Adipose tissue (tissue), 3 donors: ENCODE measurements around the gene SWSAP1. TPM values are rescaled to one million over a fixed set of nuclear protein-coding genes. Genes with fewer than 3 reads are reported as not detected.
"Not testable (repeated sequence)": the region's sequence is repeated elsewhere in the genome, so short reads cannot be mapped to it uniquely, and the experiment has no call there.

Source experiments
- H3K27ac ChIP-seq: one replicate; pipeline ENCODE4 v1.5.1; 2013; ENCODE audit warnings: low read depth, low read length
- WGBS, 3 donors: extraction: QIAGEN DNeasy Blood & Tissue Kit; methylation state at CpG; one replicate each; pipeline ENCODE4 v1.1.7; 2013; 5-methylcytosine and 5-hydroxymethylcytosine counted together
- polyA plus RNA-seq, 3 donors: library from polyadenylated mRNA; stranded (reverse); fragments of 200-250 nt; gene quantifications; one replicate each; pipeline ENCODE4 v1.2.3, GENCODE V29; 2013
- donor health status: healthy with polysubstance abuse.
- donor health status: Bipolar disorder and iron deficiency.
- donor health status: healthy.

Gene SWSAP1
- polyA plus RNA-seq, 3 donors, result 1.4 to 2.4 (median 2.1) TPM

DNA sequence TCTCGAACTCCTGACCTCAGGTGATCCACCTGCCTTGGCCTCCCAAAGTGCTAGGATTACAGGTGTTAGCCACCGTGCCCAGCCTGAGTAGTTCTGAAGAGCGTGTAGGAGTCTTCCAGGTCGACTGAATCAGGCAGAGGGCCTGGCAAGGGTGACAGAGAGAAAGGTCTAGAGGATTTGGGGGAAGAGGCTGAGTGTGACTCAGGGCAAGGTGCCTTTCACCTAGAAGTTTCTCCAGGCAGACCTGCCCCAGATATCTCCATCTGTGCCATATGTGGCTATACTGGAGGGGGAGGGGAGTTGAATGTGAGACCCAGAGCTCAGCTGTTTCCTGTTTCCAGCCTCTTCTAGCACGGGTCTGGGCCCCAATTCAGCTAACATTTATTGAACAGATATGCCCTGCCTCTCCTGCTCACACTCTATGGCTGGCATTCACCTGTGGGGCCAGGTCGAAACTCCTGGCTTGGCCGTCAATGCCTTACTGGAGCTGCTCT lies 26.9 kb upstream of the SWSAP1 start:
- H3K27ac ChIP-seq, result no peak overlapping the region
- 76 to 81% (median 78%) methylated on average over 7 of the region's 7 CpGs for WGBS, 3 donors

DNA sequence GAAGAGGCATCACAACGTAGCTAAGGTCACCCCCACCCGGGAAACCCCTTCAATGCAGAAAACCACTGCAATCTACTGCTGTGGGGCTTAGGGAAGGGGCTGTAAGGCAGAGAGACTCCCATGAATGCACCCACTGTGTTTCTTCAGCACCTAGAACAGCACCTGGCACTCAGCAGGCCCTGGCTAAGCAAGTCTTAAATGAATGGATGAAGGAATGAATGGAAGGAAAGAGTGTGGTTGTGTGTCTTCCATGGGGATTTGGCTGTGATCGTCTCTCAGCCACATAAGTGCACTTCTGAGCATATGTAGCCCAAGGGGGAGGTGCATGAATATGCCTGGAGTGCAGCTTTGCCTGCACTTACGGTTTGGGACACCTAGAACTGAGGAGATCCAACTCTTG lies 25.3 kb upstream of the SWSAP1 start:
- WGBS, 3 donors, result 92 to 97% (median 94%) methylated on average over 4 of the region's 4 CpGs
- no peak overlapping the region for H3K27ac ChIP-seq

DNA sequence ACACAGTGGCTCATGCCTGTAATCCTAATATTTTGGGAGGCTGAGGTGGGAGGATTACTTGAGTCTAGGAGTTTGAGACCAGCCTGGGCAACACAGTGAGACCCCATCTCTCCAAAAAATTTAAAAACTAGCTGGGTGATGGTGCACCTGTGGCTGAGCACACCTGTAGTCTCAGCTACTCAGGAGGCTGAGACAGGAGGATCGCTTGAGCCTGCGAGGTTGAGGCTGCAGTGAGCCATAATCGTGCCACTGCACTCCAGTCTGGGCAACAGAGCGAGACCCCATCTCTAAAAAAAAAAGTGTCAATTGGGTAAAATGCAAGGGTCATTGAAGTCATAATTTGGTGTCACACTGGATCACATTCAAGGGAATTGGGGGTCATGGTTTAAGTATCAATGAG lies 20.4 kb upstream of the SWSAP1 start:
- WGBS, 3 donors, result 94 to 96% (median 96%) methylated on average over 4 of the region's 4 CpGs
- not testable (repeated sequence) for H3K27ac ChIP-seq

DNA sequence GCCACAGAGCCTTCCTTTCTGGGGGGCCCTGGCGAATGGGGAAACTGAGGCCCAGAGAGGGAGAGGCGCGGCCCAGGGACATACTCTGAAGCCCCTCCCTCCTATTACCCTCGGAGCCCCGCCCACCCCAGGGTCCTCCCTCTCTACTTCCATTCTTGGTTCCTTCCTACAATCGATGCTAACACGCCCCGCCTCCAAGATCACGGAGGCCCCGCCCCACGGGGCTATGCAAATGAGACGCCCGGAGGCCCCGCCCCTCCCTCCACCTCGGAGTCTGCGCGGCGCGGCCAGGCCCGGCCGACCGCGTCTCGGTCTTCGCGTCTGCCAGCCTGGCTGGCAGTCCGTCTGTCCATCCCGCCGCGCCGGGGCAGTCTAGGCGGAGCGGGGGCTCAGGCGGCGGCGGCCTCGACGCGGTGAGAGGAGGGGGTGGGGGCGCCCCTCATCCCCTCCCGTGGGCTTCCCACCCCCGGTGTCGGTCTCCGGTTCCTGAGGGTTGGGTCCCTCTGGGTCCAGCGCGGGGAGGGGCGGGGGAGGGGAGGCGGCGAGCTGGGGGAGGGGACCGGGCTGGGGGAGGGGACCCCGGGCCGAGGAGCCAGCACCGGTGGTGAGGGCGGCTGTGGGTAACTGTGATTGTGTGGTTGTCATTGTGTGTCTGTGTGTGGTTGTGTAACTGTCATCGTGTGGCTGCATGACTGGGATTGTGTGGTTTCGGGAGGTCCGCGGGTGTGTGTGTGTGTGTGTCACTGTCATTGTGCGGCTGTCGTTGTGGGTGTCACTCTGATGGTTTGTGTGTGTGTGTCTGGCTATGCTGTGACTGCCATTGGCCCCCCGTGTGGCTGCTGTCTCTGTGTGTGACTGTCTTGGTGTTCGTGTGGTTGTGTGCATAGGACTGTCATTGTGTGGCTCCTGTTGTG lies 19.0 kb upstream of the SWSAP1 start, which contains the start of gene PLPPR2:
Gene PLPPR2 (plus strand): TSS at position 273 of the 914 bp plus-strand sequence. CDS start 2,242 bp downstream, outside the sequence.
- no peak within 1 kb of the TSS for H3K27ac ChIP-seq
- 3 to 6% (median 4%) methylated on average over 47 to 62 of the region's 62 CpGs for WGBS, 3 donors

DNA sequence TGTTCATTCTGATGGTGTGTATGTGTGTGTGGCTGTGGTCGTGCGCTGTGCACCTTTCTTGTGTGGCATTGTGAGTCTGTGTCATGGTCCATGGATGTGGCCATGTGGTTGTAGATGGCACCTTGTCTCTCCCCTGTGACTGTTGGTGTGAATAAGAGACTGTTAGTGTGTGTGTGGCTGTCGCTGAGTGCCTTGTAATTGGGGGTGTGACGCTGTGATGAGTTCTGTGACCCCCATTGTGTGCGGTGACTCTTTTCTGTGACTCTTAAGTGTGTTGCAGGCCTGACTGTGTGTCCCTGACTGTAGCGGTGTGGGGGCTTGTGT lies 18.4 kb upstream of the SWSAP1 start:
- 85 to 86% (median 85%) methylated on average over 6 of the region's 6 CpGs for WGBS, 3 donors
- no peak overlapping the region for H3K27ac ChIP-seq

DNA sequence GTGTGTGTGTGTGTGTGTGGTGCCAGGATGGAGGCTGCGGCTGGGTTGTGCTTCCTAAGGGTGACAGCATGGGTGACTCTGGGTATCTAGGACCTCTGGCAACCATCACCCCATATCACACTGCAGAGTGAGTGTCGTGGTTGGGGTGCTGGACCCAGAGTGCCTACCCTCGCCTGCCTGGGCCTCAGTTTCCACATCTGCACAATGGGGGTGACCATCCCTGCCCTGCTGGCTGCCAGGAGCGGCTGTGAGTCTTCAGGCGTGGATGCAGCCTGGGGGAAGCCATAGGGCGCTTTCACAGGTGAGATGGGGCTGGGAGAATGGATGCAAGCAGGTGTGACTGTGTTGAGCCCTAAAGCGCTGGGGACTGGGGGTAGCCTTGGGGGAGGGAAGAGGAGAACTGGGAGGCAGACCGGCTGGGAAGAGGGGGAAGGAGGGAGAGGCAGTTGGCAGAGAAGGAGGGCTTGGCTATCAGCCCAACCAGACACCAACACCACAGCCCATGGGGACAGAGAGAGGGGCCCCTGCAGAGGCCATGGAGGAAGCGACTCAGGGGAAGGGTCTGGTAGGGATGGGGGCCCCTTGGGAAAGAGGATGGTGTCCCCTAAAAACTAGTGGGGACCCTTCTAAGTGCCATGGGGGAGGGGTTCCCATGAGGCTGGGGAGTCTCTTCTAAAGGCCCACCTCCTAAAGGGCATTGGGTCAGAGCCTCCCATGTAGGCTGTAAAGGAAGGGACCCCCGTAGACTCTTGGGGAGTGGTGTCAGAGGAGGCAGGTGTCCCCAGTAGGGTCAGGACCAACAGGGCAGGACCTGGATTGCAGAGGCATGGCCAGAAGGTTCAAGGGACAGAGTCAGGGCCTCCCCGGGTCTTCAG lies 17.6 kb upstream of the SWSAP1 start:
- H3K27ac ChIP-seq, result no peak overlapping the region
- 78 to 83% (median 81%) methylated on average over 10 to 11 of the region's 11 CpGs for WGBS, 3 donors

DNA sequence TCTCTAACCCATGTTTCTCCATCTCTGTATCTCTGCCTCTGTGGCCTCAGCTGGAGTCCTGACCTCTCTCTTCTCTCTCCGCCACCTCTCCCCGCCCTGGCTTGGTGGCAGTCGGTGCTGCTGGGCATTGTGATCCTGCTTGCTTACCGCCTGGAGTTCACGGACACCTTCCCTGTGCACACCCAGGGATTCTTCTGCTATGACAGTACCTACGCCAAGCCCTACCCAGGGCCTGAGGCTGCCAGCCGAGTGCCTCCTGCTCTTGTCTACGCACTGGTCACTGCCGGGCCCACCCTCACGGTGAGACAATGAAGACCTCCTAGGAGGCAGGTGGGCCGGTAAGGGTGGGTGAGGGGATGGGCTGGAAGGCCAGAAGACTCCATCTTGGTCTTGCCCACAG lies 15.0 kb upstream of the SWSAP1 start:
- H3K27ac ChIP-seq, result no peak overlapping the region
- 90 to 93% (median 91%) methylated on average over 11 of the region's 11 CpGs for WGBS, 3 donors

DNA sequence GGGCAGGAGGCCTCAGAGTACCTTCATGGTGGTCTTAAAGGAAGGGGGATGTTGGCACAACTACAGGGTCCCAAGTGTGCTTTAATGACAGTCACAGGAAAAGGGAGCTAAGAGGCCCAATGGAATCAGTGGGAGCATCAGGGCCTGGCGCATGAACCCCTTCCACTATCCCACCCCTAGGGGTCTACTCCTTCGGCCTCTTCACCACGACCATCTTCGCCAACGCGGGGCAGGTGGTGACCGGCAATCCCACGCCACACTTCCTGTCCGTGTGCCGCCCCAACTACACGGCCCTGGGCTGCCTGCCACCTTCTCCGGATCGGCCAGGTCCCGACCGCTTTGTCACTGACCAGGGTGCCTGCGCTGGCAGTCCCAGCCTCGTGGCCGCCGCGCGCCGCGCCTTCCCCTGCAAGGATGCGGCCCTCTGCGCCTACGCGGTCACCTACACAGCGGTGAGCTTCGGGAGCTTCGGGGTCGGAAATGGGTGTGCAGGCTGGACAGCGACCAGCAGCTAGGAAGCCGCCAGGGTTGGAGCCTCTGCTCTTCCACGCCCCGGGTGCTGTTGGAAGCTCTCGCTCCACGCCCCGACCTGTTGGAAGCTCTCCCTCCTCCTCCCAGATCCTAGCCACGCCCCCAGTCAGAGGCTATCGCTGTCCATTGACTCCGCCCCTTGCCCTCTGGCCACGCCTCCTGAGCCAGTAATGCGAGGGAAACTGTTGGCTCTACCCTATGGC lies 13.3 kb upstream of the SWSAP1 start:
- H3K27ac ChIP-seq, result no peak overlapping the region
- WGBS, 3 donors, result 47 to 82% (median 72%) methylated on average over 37 to 43 of the region's 43 CpGs

DNA sequence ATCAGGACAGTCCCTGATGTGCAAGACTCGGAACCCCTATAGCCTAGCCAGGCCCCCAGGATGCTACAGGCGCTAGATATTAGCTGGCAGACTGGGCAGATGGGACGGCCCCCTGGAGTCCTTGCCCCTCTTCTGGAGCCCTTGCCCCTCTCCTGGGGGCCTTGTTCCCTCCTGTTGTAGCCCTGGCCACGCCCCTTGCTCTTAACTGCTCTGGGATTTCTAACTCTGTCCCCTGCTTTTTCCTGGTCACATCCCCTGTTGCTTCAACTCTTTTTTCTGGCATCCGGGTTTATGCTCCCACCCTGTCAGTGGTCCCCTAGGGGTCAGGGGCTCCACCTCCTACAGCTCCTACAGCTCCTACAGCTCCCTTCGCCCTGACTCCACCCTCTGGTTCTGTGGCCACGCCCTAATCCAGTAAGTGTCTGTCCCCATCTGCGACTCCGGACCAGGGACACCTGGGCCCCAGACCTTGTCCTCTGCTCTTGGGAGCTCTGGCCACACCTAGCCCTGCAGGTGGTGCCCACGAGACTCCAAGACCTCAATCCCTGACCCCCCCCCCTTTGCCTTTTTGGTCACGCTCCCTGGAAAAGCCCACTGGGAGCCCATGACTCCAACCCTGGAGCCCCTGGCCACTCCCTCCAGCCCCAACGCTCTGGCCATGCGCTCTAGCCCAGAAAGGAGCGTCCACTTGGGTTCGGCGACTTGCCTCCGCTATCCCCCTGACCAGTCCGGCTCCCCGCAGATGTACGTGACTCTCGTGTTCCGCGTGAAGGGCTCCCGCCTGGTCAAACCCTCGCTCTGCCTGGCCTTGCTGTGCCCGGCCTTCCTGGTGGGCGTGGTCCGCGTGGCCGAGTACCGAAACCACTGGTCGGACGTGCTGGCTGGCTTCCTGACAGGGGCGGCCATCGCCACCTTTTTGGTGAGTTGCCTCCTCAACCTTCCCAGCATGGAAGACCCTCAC lies 12.4 kb upstream of the SWSAP1 start:
- H3K27ac ChIP-seq, result no peak overlapping the region
- whole genome bisulfite sequencing, 3 donors, result 83 to 93% (median 85%) methylated on average over 35 of the region's 35 CpGs

DNA sequence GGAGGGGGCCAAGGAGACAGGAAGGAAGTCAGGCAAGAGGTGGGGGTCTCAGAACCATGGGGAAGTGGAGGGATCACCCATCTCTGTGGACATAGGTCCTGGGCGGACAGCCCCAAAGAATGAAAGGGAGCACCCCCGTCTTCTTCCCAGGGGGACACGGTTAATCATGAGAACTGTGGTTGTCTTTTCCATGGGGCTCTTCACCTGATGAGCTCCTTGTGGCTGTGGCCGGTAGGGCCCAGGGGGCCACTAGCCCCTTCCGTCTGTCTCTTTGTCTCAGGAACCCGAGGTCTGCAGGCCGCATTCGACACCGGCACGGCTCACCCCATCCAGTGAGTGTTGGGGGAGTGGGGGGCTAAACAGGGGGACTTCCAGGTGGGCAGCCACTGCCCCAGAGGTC lies 10.6 kb upstream of the SWSAP1 start:
- 89 to 92% (median 90%) methylated on average over 10 of the region's 10 CpGs for WGBS, 3 donors
- no peak overlapping the region for H3K27ac ChIP-seq

DNA sequence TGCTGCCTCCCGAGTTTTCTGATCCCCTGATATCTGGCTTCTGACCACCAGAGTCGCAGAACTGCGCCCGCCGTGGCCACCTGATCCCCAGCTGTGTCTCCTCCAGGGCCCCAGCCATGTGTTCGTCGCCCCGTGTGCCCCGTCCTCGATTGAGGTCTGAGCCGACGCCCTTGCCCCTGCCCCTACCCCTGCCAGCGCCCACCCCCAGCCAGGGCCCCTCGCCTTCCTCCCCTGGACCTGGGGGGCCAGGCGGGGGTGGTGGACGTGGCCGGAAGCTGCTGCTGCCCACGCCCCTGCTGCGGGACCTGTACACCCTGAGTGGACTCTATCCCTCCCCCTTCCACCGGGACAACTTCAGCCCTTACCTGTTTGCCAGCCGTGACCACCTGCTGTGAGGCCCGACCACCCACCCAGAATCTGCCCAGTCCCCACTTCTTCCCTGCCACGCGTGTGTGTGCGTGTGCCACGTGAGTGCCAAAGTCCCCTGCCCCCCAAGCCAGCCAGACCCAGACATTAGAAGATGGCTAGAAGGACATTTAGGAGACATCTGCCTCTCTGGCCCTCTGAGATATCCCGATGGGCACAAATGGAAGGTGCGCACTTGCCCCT lies 10.1 kb upstream of the SWSAP1 start:
- 92 to 94% (median 93%) methylated on average over 24 to 28 of the region's 28 CpGs for WGBS, 3 donors
- H3K27ac ChIP-seq, result no peak overlapping the region

DNA sequence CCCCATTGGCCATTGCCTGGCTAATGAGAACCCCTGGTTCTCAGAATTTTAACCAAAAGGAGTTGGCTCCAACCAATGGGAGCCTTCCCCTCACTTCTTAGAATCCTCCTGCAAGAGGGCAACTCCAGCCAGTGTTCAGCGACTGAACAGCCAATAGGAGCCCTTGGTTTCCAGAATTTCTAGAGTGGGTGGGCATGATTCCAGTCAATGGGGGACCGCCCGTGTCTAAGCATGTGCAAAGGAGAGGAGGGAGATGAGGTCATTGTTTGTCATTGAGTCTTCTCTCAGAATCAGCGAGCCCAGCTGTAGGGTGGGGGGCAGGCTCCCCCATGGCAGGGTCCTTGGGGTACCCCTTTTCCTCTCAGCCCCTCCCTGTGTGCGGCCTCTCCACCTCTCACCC lies 9.5 kb upstream of the SWSAP1 start:
- 70 to 83% (median 77%) methylated on average over 3 to 5 of the region's 5 CpGs for WGBS, 3 donors
- no peak overlapping the region for H3K27ac ChIP-seq

DNA sequence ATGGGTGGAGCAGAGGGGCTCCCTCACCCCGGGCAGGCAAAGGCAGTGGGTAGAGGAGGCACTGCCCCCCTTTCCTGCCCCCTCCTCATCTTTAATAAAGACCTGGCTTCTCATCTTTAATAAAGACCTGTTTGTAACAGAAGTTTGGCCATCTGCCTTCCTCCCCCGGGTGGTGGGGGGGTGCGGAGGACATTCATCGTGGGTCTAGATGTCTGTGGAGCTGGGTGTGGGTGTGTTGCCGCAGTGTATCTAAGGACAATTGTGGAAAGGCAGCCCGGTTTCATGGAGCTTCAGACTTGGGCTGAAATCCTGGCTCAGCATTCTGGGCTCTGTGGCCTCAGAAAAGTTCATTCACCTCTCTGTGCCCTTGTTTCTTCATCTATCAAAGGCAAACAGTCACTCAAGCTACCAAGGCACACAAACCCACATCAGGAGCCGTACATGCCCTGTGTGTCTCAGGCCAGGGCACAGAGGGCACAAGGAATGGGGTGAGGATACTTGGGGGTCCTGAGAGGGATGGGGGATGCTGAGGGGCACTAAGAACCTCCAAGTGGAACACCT lies 8.8 kb upstream of the SWSAP1 start:
- no peak overlapping the region for H3K27ac ChIP-seq

DNA sequence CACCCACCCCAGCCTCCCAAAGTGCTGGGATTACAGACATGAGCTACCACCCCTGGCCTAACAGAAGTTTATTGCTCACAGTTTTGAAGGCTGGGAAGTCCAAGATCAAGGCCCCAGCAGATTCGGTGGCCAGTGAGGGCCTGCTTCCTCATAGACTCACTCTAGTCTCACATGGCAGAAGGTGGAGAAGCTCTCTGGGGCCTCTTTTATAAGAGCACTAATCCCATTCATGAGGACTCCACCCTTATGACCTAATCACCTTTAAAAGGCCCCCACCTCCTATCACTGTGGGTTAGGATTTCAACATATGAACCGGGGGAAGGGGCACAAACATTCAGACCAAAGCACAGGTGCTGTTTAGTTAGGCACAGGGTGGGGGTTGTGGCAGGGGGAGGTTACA lies 6.9 kb upstream of the SWSAP1 start:
- WGBS, 3 donors, result 67 to 83% (median 81%) methylated on average over 2 of the region's 2 CpGs
- H3K27ac ChIP-seq, result no peak overlapping the region

More for the DNA sequence above, 8.8 kb upstream of the SWSAP1 start:
- whole genome bisulfite sequencing, 3 donors, result 63 to 76% (median 75%) methylated on average over 7 of the region's 7 CpGs

DNA sequence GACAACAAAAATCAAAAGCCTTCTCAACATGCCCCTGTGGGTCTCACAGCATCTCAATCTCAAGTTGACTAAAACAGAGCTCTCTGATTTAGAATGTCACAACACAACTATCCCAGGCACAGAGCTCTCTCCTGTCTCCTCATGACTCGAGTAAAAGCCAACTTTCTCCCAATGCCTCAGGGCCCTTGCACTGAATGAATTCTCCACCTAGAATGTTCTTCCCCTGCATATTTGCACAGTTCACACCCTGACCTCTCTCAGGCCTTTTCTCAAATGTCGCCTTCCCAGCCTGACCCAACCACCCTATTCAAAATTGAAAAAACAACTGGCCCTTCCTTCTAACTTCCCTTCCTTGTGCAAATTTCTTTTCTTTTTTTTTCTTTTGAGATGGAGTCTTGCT lies 3.7 kb upstream of the SWSAP1 start:
- 88 to 100% (median 94%) methylated on average over 2 of the region's 2 CpGs for WGBS, 3 donors
- no peak overlapping the region for H3K27ac ChIP-seq

DNA sequence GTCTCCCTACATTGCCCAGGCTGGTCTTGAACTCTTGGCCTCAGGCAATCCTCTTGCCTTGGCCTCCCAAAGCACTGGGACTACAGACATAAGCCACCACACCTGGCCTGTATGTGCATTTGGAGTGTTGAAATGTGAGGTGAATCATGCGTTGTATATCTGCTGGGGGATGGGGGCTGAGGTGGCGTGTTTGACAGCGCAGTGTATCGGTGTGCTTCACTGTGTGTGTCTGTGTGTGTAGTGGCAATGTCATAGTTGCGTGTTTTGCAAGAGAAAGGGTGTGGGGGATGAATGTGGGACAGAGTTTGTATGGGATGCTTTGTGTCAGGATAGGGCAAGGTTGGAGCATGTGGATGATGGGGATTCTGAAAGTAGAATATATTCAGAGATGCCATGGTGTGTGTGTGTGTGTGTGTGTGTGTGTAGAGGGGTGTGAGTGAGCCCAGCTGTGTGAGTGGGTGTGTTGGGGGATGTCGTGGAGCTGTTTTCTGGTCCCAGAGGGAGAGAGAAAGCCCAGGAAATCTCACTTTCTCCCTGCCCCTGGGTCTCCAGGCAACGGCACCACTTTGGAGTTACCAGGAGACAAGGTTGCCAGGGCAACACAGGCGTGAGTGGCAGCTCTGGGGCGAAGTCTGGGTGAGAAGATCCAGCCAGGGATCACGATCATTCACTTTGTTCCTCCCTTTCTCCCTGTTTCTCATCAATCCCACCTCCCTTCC lies 1.1 kb upstream of the SWSAP1 start:
- H3K27ac ChIP-seq, result no peak overlapping the region
- 48 to 55% (median 55%) methylated on average over 10 of the region's 10 CpGs for WGBS, 3 donors
